ENCODE measurements around the gene RHPN2.

RHPN2 gene

DNA sequence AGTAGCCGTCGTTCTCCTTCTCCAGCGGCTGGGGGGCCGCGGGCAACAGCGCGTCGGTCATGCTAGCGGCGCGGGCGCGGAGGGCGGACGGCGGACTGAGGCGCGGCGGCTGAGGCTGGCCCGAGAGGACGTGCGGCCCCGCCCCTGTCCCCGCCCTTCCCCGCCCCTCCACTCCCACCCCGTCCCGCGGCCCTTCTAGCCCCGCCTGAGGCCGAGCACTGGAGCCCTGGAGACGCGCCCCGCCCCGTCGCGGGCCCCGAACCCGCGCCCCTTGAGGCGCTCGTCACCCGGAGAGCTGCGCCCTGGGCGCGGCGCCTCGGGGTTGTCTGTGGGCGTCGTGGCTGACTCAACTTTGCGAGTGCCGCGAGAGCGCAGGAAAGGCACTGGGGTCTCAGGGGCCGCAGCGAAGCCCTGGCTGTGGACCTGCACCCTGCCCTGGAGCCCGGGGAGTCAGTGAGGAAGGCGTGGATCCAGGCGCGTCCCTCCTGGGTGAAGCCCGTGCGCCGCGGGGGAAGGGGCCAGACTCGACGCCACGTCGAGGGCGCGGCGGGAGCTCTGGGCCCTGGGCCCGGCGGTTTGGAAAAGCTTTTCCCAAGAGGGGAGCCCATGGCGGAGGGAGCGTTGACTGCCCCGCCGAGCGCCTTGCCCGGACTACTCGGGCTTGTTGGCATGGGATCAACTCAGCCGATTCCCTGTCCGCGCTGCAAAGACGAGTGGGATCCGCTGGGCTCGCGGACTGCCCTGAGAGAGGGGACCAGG lies at the start of gene RHPN2:
Gene RHPN2 (minus strand): TSS at position 97 of the 759 bp plus-strand sequence. CDS start 36 bp downstream, at position 61.
- peak; percentile 1 for DNase-seq (ENCODE audit: low read depth, low spot score)

DNA sequence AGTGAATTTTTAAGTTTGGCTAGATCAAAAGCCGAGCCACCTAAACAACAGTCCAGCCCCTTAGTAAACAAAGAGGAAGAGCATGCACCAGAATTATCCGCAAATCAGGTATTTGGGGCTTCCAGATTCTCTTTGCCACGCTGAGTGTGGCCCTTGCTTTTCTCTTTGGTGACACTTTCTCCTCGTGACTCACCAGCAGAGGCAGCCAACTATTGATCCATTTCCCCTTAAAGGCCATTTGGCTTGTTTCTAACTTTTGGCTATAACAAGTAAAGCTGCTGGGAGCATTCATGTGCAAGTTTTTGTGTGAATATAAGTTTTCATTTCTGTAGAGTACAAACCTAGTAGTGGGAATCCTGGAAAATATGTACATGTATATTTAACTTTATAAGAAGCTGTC lies 49.6 kb upstream of the RHPN2 start:
- no peak for DNase-seq (ENCODE audit: low read depth, low spot score)

DNA sequence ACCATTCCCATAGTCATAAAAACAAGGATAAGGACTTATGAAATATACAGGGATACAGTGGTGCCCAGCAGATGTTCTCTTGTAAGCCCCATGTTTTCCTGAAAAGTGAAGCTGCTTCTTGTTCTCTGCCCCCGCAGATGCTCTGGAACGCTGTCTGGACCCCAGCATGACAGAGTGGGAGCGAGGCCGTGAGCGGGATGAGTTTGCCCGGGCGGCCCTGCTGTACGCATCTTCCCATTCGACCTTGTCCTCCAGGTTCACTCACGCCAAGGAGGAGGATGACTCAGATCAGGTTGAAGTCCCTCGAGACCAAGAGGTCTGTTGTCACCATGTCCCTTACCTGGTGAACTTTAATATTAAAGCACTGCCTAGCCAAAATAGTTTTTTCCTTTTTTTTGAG lies 46.9 kb upstream of the RHPN2 start:
- no peak for DNase-seq (ENCODE audit: low read depth, low spot score)

DNA sequence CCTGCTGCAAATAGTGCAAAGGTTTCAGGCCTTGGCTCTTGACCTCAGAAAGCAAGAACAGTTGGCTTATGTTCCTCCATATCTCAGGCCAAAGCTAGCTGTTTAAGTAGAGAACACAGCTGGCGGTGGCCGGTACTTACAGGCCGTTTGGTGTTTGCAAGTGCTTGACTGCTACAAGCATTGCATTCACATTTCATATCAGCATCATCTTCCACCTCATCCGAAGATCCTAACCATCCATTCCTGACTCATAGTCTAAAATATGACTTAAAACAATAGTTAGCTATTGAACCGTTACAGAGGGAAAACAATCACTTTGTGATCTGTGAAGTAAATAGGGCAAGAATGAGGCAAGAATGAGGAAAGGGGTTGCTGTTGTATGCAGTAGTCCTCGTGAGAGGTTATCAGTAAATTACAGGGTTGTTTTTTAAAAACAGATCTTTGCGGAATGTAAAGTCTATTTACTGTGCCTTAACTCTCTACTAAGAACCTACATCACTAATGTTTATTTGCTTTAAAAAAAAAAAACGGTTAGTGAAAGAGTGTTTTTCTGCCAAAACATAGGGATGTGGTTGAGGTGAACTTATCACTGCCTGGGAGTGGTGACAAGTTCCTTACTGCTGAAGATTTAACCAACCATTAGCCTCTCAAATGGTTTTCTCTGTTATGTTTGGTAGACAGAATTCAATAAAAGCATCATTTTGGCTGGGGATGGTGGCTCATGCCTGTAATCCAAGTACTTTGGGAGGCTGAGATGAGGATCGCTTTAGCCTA lies 45.6 kb upstream of the RHPN2 start:
- DNase-seq (ENCODE audit: low read depth, low spot score): no peak

DNA sequence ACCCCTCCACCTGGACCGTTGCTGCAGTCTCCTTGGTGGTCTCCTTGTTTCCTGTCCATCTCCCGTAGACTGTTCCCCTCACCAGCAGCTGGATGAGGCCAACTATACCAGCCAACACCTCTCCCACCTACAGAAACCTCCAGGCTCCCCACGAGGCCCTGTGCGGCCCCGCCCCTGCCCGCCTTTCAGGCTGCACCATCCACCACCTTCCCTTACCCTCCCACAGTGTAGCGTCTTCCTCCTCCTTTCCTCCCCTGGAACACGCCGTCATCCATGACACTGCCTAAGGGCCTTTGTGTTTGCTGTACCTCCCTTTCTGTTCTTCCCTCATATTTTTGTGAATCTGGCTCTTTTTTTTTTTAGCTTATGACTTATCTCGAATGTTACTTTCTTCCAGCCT lies 43.5 kb upstream of the RHPN2 start:
- no peak for DNase-seq (ENCODE audit: low read depth, low spot score)

DNA sequence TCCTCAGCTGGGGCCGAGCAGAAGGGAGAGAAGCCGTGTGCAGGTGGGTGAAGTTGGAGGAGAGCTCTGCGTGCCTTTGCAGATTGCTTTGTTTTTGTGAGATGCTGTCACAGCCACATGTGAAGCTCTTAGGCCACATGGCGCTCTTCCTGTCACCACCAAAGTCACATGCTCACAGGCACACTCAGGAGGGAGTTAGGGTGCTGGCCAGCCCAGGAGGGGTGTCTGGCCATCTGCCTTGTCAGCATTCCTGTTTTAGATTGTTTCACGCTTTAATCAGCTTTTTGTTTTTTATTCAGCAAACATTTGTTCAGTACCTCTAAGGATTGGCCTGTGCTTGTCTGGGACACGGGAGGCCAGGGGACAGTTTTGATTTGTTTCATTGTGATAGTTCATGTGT lies 38.2 kb upstream of the RHPN2 start:
- no peak for DNase-seq (ENCODE audit: low read depth, low spot score)

DNA sequence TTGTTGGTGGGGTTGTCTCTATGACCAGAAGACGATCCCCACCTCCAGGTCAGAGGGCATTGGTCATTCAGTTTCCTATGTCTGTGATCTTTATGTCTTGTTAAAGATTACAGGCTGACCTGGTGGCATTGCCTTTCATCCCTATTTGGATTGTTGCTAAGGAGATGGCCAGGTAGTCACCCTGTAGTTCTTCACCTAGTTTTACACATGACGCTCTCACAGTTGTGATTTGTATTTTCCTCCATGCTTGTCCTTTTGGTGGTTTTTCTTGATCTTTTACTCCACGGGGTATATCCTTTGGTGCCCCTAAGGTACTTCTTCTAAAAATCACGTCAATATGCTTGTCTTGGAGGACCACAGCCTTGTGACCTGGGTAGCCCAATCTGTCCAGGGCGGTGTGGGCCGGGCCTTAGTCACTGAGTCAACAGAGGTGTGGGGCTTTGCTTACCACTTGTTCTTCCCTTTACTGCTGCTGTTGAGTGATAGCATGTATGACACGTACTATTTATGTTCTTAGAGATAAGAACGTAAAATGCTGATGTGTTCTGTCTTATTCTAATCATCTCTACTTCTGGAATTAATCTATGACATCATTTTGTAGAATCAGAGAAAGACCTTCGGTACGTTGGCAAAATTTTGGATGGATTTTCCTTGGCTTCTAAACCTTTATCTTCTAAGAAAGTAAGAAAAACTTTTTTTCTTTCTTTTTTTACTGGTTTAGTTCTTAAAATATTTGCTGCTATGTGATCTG lies 36.4 kb upstream of the RHPN2 start:
- DNase-seq (ENCODE audit: low read depth, low spot score): no peak

DNA sequence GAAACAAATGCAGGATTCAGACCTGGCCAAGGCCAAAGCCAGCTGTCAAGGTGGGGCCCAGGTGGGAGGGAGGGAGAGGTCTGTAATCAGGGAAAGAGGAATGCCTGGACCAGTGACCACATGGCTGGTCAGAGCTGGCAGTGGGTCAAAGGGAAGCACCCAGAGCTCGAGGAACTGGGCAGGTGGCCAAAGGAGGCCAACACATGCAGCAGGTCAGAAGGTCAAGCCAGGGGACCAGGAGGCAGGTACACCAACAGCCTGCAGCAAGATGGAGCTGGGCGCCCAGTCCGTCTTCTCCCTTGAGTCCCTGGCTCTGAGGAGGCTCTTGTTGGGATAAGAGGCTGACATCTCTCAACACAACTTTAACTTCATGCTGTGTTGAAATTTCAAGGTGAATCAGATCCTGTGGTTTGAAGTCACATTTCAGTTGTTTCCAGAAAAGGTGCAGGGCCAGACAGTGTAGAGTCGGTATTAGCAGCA lies 33.4 kb upstream of the RHPN2 start:
- no peak for DNase-seq (ENCODE audit: low read depth, low spot score)

DNA sequence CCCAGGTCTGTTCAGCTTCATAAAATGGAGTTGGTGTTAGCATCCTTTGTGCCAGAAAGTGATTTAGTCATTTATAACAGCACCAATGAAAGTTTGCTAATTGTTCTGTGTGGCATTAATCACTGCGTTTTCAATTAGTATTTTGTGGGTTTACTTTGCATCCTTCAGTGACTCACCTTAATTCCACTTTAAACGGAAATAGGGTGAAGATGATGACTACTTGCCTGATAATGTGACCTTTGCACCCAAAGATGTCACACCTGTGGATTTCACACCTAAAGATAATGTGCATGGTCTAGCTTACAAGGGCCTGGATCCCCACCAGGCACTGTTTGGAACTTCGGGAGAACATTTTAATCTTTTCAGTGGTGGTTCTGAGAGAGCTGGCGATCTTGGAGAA lies 31.3 kb upstream of the RHPN2 start:
- no peak for DNase-seq (ENCODE audit: low read depth, low spot score)

DNA sequence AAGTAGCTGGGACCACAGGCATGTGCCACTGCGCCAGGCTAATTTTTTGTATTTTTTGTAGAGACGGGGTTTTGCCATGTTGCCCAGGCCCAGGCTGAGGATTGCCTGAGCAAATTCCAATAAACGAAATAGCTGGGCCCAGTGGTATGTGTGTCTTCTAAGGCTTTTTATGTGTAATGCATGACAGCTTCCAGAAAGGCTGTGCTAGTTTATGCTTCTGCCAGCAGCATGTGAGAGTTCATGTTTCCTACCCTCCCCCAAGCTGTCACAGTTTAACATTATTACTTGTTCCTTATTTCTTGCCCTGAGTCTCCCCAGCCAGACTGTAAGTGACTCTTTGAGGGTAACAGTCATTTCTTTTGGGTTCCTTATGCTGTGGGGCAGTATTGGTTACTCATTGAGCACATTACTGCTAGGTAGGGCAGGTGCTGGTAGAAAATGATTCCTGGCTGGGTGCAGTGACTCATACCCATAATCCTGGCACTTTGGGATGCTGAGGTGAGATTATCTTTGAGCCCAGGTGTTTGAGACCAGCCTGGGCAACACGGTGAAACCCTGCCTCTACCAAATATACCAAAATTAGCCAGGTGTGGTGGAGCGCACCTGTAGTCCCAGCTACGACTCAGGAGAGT lies 29.9 kb upstream of the RHPN2 start:
- DNase-seq (ENCODE audit: low read depth, low spot score): no peak

DNA sequence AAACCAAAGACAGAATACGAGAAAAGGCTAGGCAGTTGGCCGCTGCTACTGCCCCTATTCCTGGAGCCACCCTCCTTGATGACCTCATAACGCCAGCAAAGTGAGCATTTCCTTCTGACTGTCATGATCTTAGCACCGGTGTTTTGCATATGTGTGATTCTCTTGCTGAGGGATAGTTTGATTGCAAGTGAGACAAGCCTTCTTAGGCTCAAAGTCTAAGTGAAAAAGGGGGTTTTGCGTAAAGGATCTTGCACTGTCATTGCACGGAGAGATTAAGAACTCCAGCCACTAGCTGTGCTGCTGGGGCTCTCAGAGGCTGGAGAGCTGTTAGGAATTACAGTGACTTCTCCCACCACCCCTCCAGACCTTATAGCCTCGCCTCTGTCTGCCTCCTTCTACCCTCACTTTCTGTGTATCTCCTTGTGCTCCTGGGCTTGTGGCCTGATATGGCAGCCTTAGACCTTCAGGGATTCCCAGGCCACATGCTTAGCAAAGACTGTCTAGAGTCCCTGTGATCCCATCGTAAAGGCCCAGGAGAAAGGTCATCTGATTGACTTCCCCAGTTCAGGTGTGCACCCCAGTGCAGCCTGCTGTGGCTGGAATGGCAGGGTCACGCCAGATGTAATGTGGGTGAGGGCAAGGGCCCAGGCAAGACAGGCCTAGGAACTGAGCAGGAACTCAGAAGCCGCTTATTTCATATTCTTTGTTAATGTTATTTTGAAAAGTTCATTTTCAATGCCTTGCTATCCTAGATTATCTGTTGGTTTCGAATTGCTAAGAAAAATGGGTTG lies 28.9 kb upstream of the RHPN2 start:
- DNase-seq (ENCODE audit: low read depth, low spot score): no peak

DNA sequence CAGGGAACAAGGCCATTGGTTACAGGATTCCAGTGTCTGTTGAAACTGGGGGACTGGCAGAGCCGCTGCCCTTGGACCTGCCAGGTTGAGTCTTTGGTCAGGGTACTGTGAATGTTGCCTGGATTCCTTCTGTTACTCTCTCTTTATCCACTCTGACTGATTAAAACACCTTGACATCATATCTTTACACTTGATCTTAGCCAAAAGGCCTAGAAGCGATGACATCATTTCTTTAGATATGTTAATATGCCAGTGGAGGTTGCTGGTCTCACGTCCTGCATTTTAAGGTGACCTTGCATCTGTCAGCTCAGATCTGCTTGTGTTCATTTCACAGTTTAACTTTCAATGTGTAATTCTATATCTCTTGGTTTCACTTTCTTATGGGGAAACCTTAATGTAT lies 25.5 kb upstream of the RHPN2 start:
- DNase-seq (ENCODE audit: low read depth, low spot score): no peak

DNA sequence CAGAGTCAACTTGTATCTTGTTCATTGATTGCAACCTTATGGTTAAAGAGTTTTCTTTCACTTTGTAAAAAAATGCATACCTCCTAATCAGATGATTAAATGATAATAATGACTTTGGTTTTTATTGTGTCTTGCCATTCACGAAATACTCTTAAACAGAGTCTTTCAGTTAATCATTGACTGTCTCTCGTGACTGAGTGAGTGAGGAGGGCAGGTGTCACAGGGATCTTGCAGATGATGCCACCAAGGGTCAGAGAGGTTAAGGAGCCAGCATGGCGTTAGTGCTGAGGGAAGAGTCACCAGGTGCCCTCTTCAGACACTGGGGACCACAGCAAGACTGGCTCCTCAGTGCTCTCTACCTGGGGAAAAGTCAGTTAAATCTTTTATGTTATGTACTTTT lies 24.3 kb upstream of the RHPN2 start:
- no peak for DNase-seq (ENCODE audit: low read depth, low spot score)

DNA sequence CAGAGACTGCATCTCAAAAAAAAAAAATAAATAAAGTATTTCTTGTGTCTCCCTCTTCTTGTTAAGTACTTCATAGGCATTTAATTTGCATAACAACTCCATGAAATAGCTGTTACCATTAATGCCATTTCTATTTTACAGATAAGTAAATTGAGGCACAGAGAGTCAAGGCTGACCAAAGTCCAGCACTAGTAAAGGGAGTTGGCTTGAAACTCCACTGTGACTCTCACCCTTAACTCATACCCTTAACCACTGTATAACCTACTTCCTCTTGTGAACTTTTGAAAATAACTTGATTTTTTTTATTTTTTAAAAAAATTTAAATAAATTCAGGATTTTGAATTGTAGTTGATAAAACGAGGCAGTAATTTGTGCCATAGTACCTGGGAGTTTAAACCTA lies 22.3 kb upstream of the RHPN2 start:
- DNase-seq (ENCODE audit: low read depth, low spot score): no peak

DNA sequence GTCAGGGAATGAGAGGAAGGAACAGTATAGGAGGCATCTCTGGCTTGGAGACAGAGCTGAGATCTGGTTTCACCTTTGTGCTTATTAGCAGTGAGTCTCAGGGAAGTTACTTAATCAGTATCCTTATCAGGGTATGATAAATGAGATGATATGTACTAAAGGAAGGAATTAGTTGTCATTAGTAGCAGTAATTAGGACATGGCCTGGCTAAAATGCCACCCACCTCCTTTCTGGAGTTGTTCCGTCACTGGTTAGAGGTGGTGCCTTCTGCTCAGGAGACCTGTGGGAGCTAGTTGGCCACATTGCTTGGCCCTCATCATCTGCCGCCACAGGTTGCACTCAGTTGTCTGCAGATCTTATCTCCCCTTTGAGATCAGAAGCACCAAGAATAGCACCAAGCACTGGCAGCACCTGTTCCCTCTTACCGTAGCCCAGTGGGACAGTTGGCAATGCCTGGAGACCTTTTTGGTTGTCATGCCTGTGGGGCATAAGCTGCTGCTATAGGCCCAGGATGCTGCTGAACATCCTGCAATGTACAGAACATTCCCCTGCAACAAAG lies 21.0 kb upstream of the RHPN2 start:
- no peak for DNase-seq (ENCODE audit: low read depth, low spot score)

DNA sequence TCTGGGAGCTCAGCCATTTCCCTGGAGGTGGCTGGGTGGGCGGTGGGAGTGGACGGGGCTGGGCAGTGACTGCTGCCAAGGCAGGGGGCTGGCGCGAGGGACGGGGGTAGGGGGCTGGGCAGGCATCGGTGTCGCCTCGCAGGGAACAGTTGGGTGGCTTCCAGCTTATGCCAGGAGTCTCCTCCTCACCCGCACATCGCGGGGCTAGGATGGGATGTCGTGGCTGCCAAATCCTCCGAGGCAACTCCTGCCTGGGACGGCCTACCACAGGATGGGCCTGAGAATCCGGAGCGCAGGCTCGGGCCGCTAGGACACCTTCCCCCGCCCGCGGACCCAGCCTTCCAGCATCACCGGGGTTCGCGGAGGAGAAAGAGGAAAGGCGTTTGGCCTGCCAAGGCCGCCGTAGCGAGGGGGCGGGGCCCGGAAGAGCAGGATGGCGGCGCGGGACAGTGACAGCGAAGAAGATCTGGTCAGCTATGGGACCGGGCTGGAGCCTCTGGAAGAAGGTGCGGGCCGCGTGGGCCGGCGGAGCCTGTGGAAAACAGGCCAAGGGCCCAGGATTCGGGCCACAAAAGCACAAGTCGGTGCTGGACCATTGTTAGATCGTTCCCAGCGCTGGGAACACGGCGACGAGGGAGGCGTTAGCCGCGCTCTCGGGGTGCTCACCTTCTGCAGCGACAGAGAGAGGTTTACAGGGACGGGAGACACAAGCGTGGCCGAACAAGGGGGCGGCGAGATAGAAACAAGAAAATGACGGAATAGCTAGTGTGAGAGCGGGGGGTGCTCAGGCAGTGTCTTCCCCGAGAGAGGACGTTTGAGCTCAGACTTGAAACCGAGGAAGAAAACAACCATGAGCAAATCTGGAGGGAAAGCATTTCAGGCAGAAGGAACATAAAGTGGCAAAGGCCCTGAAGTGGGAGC lies 16.3 kb upstream of the RHPN2 start, which contains the start of gene GPATCH1:
Gene GPATCH1 (plus strand): TSS at position 421 of the 921 bp plus-strand sequence. CDS start 13 bp downstream, at position 434.
- peak; percentile 77 for DNase-seq (ENCODE audit: low read depth, low spot score)

DNA sequence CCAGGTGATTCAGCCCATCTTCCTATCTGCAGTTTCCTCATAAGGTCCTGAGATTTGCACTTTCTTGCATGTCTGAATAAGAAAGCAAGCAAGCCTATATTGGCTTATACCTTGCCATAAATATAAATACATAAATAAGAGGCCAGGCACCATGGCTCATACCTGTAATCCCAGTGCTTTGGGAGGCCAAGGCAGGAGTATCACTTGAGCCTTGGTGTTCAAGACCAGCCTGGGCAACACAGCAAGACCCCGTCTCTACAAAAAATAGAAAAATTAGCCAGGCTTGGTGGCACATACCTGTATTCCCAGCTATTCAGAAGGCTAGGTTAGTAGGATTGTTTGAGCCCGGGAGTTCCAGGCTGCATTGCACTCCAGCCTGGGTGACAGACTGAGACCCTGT lies 10.8 kb upstream of the RHPN2 start:
- no peak for DNase-seq (ENCODE audit: low read depth, low spot score)

DNA sequence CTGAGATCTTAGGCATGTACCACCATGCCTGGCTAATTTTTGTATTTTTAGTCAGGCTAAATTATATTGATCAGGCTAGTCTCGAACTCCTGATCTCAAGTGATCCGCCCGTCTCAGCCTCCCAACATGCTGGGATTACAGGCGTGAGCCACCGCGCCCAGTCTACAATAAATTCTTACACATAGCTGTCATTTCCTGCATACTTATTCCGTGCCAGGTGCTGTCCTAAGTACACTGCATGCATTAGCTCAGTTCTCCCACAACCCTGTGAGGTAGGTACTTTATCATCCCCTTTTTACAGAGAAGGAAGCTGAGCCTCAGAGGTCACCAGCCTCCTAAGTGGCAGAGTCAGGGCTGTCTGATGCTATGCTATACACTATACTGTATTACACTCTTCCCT lies 7.2 kb upstream of the RHPN2 start:
- no peak for DNase-seq (ENCODE audit: low read depth, low spot score)

DNA sequence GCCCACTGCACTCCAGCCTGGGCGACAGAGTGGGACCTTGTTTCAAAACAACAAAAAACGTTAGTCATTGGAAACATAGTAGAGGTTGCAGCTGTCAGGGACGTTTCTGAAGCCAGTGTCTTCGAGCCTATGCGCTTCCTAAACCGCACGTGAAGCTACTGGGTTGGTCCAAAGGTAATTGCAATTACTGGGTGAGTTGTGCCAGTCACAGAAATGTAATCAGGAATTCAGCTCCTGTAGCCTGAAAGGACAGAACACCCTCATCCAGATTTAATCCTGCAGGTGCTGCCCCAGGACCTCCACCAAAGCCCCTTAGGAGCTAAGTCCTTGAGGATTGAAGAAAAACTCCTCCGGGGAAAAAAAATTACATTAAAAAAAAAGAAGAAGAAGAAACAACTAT lies 2.4 kb upstream of the RHPN2 start:
- no peak for DNase-seq (ENCODE audit: low read depth, low spot score)

DNA sequence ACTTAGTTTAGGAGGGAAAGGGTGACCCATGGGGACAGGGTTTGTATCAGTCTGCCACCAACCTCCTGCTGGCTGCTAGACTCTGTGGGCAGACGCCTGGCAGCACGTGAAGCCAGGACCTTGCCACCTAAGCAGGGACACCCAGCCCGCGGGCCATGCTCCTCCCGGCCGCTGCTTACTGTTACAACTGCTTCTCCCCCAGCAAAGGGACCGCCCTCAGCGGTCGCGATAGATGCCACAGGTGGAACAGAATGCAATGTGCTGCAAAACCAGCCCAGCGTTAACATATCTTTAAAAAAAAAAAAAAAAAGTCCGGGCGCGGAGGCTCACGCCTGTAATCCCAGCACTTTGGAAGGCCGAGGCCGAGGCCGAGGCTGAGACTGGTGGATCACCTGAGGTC lies 1.9 kb upstream of the RHPN2 start:
- DNase-seq (ENCODE audit: low read depth, low spot score): no peak
